Stimulated activated CD8-positive, alpha-beta memory T cell treated with anti-CD3 and anti-CD28 coated beads, Interleukin-7, amount 100 ng/mL, for 4 hours (primary cell): ENCODE results near the gene EGLN2.
"Not testable (repeated sequence)": the region's sequence is repeated elsewhere in the genome, so short reads cannot be mapped to it uniquely, and the experiment has no call there.

Source experiments
- DNase-seq, 2 donors: peaks; one replicate each; pipeline ENCODE4 v3.0.0-alpha.2; 2020; ENCODE audit warnings: low read depth in 2 of 2

EGLN2 gene

DNA sequence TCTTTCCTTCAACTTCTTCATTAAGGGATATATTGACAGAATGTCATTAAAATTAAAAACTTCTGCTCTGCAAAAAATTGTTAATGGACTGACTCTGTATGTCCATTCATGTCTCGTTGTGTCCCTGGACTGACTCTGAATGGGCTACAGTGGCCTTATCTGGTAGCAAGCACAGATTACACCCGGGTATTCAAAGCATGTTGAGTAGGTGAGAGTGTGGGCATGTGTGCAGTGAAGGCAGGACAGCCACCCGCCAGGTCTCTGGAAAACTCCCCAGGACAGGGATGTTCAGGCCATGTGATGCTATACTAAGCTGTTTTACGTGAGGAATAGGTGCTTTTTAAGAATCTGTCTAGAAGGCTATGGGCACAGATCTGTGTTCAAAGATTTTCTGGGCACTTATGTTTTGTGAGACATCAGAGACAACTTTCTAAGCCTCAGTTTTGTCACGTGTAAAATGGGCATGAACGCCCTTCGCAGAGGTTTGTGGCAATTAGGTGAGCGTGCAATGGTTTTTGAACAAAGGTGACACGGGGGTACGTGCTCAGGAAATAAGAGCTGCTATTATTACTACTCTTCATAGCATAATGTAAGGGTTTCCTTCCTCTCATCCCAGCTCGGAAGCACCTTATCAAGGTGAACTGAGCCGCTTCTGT, 44.1 kb downstream of the EGLN2 start:
- DNase-seq: not testable (repeated sequence)

DNA sequence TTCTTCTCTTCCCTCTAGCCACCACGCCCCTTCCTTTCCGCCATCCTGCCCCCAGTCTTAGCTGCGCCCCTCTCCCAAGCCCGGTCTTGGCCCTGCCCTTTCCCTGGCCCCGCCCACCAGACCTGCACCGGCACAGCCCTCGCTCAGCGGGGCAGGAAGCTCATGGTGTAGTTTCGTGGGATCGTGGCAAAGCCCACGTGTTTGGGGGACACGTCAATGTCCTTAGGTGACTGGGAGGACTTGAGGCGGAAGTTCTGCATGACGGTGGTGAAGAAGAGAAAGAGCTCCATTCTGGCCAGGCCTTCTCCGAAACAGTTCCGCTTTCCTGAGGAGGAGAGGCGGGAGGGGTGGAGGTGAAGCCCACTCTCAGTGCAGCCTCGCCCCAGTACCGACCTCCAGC, 44.7 kb downstream of the EGLN2 start:
- DNase-seq: peak; percentile 73 to 77

DNA sequence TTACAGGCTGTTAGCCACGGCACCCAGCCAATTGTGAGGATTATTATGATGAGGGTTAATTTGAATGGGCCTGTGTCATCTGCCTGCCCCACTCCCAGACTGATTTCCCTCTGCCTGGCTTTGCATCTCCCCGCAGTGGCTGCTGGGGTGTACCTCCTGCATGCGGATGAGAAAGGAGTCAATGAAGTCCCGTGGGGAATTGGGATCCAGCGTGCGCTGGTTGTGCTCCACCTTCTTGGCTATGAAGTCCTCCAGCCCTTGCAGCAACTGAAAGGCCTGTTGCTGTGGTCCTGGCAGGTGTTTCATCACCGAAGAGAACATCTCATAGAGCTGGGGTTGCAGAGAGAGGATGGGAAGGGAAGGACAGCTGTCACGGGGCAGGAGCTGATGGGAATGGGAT, 47.7 kb downstream of the EGLN2 start:
- DNase-seq: not testable (repeated sequence)

DNA sequence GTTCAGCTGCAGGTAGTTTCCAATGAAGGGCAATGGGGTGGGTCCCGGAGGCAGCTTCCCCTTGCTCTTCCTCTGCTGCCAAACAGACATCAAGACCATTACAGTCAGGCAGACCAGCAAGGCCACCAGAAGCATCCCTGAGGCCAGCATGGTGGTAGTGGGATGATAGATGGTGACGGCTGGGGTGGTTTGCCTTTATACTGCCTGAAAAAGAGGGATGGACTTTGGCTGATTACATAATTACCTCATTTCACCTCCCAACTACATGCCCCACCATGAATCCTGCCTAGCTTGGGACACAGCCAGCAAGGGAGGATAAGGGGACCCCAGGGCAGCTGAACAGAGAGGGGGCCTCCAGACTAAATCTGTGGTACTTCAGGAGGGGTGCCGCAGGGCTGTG, 51.3 kb downstream of the EGLN2 start, which contains the start of gene CYP2A6:
TSS of gene CYP2A6 (minus strand) at position 171 of the 400 bp plus-strand sequence. CDS start at position 150, 21 bp downstream.
- not testable (repeated sequence) for DNase-seq

- DNase-seq: not testable (repeated sequence)
Measured at GRCh38 chr19:40852467-40853152, 53.6 kb downstream of the EGLN2 start.
